ES-I3 (cell line): ENCODE data around the gene AGPAT1.
"Not testable (repeated sequence)": the region's sequence is repeated elsewhere in the genome, so short reads cannot be mapped to it uniquely, and the experiment has no call there.

Source experiments
- H3K36me3 ChIP-seq: 2 replicates; pipeline ENCODE4 v1.6.1; 2013; ENCODE audit warnings: mild to moderate bottlenecking, low read length, control low read depth, moderate library complexity; ENCODE audit not compliant: insufficient read depth
- H3K4me1 ChIP-seq: 2 replicates; pipeline ENCODE4 v1.6.1; 2013; ENCODE audit warnings: mild to moderate bottlenecking, control low read depth, low read length; ENCODE audit not compliant: insufficient read depth
- H3K9ac ChIP-seq: 2 replicates; pipeline ENCODE4 v1.6.1; 2013; ENCODE audit warnings: low read depth, mild to moderate bottlenecking, low read length, moderate library complexity
- H3K9me3 ChIP-seq: 2 replicates; pipeline ENCODE4 v1.6.1; 2013; ENCODE audit warnings: mild to moderate bottlenecking, low read length, moderate library complexity; ENCODE audit not compliant: control insufficient read depth, insufficient read depth

The AGPAT1 gene

DNA sequence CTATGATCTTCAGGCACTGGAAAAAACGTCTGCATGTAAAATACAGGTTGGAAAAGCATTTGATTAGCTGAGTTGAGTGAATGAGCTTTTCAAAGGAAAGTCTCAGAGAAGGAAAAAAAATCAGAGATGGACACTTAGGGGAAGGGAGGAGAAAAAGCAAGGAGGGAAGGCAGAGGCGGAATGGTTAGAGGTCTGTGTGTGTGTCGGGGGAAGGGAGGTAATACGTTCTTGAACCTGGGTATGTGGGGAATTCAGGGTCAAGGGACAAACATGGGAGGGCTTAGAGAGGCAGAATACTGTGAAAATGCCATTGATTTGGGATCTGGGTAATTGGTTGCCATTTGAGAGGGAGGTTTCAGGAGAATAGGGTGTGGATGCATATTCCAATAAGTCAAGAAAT is 29.2 kb downstream of the AGPAT1 start:
- Histone ChIP-seq H3K36me3 (no peaks in the 10 kb centered on the region), H3K9ac (0 out of 2 replicates have a peak overlapping the region, but pooled peaks have one; percentile 16), H3K9me3 (no peaks in the 10 kb centered on the region), H3K4me1 (peaks cover 19% of the 10 kb centered on the region)

DNA sequence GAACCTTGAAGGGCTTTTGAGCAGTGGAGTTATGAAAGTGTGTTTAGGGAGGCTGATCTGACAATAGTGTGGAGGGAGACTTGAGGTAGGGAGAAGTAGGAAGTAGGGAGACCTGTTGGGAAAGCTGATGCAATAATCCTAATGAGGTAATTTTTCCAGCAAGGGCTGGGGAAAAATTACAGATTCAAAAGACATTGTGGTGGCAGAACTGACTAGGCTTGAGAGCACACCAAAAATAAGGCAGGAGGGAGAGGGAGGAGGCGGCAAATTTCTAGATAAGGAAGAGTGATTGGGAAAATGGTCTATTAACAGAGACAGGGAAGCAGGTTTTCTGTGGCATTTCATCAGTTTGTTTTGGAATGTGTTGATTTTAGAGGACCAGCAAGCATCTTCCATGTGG is 29.6 kb downstream of the AGPAT1 start:
- Histone ChIP-seq H3K9me3 (no peaks in the 10 kb centered on the region), H3K4me1 (peaks cover 19% of the 10 kb centered on the region), H3K9ac (0 out of 2 replicates have a peak overlapping the region, but pooled peaks have one; percentile 16), H3K36me3 (no peaks in the 10 kb centered on the region)

DNA sequence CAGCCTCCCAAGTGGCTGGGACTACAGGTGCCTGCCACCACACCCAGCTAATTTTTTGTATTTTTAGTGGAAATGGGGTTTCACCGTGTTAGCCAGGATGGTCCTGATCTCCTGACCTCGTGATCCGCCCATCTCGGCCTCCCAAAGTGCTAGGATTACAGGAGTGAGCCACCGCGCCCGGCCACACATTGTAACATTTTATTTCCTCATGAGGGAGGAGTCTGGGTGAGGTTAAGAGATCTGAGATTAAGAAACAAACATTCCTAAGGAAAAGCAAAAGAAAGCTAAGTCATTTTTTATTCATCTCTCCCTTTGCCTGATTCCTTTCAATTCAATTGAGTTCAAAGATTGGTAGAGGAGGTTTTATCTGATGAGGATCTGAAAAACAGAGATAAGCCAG is 31.6 kb downstream of the AGPAT1 start:
- H3K36me3 ChIP-seq, H3K9me3 ChIP-seq, H3K9ac ChIP-seq: not testable (repeated sequence)
- peaks cover 15% of the 10 kb centered on the region for H3K4me1 ChIP-seq

GRCh38 chr6:32140420-32141046 is 35.4 kb downstream of the AGPAT1 start:
- no peaks in the 10 kb centered on the region for H3K9me3 ChIP-seq
- H3K9ac ChIP-seq: no peak overlapping the region
- H3K36me3 ChIP-seq: no peaks in the 10 kb centered on the region
- 0 out of 2 replicates have a peak, but pooled peaks cover under 1% of the 10 kb centered on the region for H3K4me1 ChIP-seq

- Histone ChIP-seq H3K9me3 (no peaks in the 10 kb centered on the region), H3K9ac (no peak overlapping the region), H3K4me1 (no peaks in the 10 kb centered on the region), H3K36me3 (no peaks in the 10 kb centered on the region)
These were observed 36.3 kb downstream of the AGPAT1 start for GRCh38 chr6:32139590-32139989.

- no peak overlapping the region for H3K9ac ChIP-seq
- no peaks in the 10 kb centered on the region for H3K36me3 ChIP-seq
- H3K9me3 ChIP-seq: no peaks in the 10 kb centered on the region
- H3K4me1 ChIP-seq: no peaks in the 10 kb centered on the region
These were observed 38.4 kb downstream of the AGPAT1 start for GRCh38 chr6:32137454-32137853.

DNA sequence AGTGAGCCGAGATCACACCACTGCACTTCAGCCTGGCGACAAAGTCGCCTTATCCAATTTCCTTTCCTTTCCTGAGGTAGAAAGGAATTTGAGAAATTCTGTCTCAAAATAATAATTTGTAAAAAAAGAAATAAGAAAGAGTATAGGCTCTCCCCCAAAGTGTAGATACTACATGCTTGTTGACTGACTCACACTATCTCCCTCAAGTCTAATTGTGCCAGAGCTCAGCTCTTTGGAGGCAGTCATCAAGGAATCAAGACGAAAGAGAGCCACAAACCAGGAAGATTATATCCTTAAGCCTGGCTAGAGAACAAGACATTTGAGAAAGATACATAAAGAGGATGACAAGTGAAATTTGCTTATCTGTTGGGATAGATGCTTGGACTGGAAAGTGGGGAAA is 42.1 kb downstream of the AGPAT1 start:
- Histone ChIP-seq H3K36me3 (no peaks in the 10 kb centered on the region), H3K9me3 (no peaks in the 10 kb centered on the region), H3K9ac (no peak overlapping the region), H3K4me1 (no peaks in the 10 kb centered on the region)

GRCh38 chr6:32132110-32132509 is 43.8 kb downstream of the AGPAT1 start:
- H3K9ac ChIP-seq: no peak overlapping the region
- H3K9me3 ChIP-seq: no peaks in the 10 kb centered on the region
- no peaks in the 10 kb centered on the region for H3K36me3 ChIP-seq
- H3K4me1 ChIP-seq: no peaks in the 10 kb centered on the region; the same call in 1 of the 2 replicates

- H3K9me3 ChIP-seq: no peaks in the 10 kb centered on the region
- H3K4me1 ChIP-seq: no peaks in the 10 kb centered on the region; the same call in 1 of the 2 replicates
- no peaks in the 10 kb centered on the region for H3K36me3 ChIP-seq
- H3K9ac ChIP-seq: no peak overlapping the region
These were observed 44.4 kb downstream of the AGPAT1 start for GRCh38 chr6:32131439-32131948.

GRCh38 chr6:32129297-32130088 is 46.4 kb downstream of the AGPAT1 start:
- H3K4me1 ChIP-seq: no peaks in the 10 kb centered on the region; the same call in 1 of the 2 replicates
- H3K9ac ChIP-seq: peak overlapping the region; percentile 69
- no peaks in the 10 kb centered on the region for H3K9me3 ChIP-seq
- 0 out of 2 replicates have a peak, but pooled peaks cover 5% of the 10 kb centered on the region for H3K36me3 ChIP-seq

DNA sequence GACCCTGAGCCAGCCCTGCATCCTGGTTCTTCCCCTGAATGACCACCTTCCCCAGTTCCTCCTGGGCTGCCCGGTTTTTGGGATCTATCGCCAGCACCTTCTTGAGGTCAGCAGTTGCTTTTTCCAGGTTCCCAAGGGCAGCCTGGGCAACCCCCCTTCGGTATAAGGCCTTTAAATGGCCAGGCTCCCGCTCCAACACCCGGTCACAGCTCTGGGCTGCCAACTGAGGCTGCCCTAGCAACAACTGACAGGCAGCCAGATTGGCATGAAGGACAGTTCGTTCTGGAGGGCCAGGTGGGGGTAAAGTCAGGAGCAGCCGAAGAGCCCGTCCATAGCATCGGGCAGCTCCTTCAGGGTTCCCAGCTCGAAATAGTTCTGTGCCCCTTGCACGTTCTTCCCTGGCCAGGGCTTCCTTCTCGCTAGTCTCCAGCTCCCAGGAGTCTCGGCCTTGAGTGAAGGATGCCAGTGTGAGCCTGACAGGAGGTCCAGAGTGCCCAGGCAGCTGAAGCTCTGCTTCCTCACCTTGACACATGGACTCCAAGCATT is 47.1 kb downstream of the AGPAT1 start:
- Histone ChIP-seq H3K9ac (no peak overlapping the region), H3K4me1 (no peaks in the 10 kb centered on the region; the same call in 1 of the 2 replicates), H3K36me3 (0 out of 2 replicates have a peak, but pooled peaks cover 5% of the 10 kb centered on the region), H3K9me3 (no peaks in the 10 kb centered on the region)

DNA sequence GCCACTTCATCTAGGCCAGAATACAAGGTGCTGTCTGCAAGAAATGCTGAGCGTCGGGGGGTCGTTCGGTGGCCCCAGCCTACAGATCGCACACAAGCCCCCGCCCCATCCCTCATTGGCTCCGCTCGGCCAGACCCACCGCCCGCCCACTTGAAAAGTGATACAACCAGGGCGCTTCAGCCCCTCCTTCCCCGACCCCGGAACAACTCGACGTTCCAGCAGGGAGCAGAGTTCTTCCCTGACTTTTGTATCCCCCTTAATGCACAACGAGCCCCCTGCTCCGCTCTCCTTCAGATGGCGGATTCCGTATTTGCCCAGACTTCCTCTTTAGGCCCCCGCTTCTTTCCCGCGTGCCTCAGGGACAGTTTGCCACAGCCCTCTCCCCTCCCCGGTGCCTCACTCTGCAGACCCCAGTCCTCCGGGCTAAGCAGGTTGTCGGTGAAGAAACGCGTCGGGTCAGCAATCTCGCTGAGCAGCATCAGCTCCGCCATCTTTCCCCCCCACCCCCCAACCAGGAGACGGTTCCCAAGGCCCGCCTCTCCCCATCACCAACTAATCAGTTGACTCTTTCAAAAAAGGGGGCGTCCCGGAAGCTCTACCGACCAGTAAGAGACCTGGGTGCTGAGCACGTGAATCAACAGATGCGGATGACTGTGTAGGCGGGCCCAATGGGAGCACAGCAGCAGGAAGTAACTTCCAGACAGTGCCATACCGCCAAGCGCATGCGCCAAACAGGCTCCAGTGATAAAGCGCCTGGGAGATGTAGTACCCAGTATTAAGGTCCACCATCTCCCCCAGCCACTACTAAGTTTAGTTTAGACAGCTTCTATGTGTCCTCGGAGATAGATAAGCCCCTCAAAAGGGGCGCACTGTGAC is 47.9 kb downstream of the AGPAT1 start, which contains the start of gene ATF6B:
Gene ATF6B, minus strand, starts transcription at position 530 of the 876 bp plus-strand sequence. Its CDS starts 39 bp downstream, at position 491.
- H3K36me3 ChIP-seq: 0 out of 2 replicates have a peak, but pooled peaks cover 5% of the 10 kb centered on the region
- peak within 1 kb of the TSS; percentile 100 for H3K9ac ChIP-seq
- H3K4me1 ChIP-seq: no peaks in the 10 kb centered on the region; the same call in 1 of the 2 replicates
- no peaks in the 10 kb centered on the region for H3K9me3 ChIP-seq

DNA sequence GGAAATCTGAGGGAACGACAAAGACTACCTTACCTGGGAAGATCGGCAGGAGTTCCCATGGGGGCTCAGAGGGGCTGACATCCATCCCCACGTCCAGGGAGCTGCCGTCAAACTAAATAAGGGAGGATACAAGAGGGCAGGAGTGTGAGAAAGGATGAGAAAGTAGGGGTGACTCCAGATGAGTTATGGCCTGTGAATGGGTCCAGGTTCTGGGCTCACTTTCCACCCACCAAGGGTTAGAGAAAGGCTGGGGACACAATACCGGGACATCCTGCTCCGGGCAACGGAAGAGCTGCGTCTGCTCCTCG is 48.5 kb downstream of the AGPAT1 start:
- Histone ChIP-seq H3K4me1 (no peaks in the 10 kb centered on the region; the same call in 1 of the 2 replicates), H3K36me3 (0 out of 2 replicates have a peak, but pooled peaks cover 5% of the 10 kb centered on the region), H3K9ac (peak overlapping the region; percentile 100; the same call in 1 of the 2 replicates), H3K9me3 (no peaks in the 10 kb centered on the region)

DNA sequence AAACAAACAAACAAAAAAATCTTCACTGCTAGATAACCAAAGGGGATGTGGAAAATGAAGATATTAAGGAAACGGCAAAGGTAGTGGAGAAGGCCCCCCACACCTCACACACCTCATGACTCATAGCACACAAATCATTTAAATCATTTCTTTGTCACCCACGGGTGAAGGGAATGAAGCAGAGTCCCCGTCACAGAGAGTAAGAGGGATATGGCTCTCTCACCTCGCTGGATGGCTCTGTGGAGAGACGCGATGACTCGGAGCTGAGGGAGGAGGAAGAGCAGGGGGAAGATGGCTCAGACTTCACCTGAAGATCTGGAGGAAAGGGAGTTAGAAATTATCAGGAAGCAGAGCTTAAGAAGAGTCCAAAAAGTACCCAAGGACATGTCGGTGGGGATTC is 49.0 kb downstream of the AGPAT1 start:
- no peaks in the 10 kb centered on the region; the same call in 1 of the 2 replicates for H3K4me1 ChIP-seq
- no peak overlapping the region for H3K9ac ChIP-seq
- H3K36me3 ChIP-seq: 0 out of 2 replicates have a peak, but pooled peaks cover 5% of the 10 kb centered on the region
- H3K9me3 ChIP-seq: no peaks in the 10 kb centered on the region
